Measurements from ENCODE around the gene MGARP. TPM values are rescaled to one million over a fixed set of nuclear protein-coding genes. Genes with fewer than 3 reads are reported as not detected.
"Not testable (repeated sequence)": the region's sequence is repeated elsewhere in the genome, so short reads cannot be mapped to it uniquely, and the experiment has no call there.

The MGARP gene
- 0.22 TPM in 1 of 2 replicates, not detected in the other for total RNA-seq
- long read RNA-seq: 0 reads

DNA sequence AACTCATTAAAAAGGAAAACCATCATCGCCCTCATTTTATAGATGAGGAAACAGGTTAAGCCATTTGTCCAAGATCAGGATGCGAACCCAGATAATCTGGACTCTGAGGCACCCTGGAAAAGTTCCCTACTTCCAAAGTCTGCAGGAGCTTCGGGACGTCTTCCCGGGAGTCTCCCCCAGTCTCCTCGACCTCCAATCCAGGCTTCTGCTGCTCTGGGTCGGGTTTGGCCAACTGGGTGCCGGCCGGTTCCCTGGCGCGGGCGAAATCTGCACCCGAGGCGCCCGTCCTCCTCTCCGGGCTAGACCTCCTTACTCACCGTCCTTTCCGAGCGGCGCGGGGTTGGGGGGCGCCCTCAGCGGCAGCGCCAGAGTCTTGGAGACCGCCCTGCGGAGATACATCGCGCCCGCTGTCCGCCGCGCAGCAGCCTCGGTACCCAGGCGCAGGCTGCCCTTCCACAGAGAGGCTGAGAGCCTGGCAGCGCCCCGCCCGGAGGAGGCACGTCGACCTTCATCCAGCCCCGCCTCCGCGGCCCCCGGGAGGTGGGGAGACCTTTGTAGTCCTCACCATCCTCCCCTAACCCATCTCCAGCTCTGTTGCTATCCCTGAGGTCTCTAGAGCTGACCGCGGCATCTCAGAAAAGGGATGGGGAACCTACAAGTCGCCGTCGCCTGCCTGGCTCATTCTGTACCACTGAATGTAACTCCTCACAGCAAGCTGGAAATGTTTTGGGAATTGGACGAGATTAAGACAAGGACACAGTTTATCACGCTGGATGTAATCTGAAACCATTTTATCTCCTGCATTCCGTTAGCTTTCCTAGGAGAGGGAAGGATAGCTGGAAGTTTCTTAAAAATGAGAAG is at the start of gene MGARP:
MGARP (minus strand) TSS at position 466 of the 861 bp plus-strand sequence; CDS start at position 399, 67 bp downstream.
- Mint-ChIP-seq H3K4me3 (ENCODE audit: low read depth) (peak within 1 kb of the TSS; percentile 62), H3K4me1 (ENCODE audit: low read depth) (peaks cover 3% of the 10 kb centered on the region), H3K9me3 (ENCODE audit: low read depth) (peaks cover 4% of the 10 kb centered on the region), H3K36me3 (ENCODE audit: insufficient read depth) (peaks cover 4% of the 10 kb centered on the region), H3K27ac (no peak within 1 kb of the TSS), H3K27me3 (peaks cover 55% of the 10 kb centered on the region)
- peak; percentile 11 for DNase-seq (ENCODE audit: low spot score, unreplicated experiment)
- TF ChIP-seq, protein P1, sequence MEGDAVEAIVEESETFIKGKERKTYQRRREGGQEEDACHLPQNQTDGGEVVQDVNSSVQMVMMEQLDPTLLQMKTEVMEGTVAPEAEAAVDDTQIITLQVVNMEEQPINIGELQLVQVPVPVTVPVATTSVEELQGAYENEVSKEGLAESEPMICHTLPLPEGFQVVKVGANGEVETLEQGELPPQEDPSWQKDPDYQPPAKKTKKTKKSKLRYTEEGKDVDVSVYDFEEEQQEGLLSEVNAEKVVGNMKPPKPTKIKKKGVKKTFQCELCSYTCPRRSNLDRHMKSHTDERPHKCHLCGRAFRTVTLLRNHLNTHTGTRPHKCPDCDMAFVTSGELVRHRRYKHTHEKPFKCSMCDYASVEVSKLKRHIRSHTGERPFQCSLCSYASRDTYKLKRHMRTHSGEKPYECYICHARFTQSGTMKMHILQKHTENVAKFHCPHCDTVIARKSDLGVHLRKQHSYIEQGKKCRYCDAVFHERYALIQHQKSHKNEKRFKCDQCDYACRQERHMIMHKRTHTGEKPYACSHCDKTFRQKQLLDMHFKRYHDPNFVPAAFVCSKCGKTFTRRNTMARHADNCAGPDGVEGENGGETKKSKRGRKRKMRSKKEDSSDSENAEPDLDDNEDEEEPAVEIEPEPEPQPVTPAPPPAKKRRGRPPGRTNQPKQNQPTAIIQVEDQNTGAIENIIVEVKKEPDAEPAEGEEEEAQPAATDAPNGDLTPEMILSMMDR (IDR thresholded peaks at IDR 0.05; ENCODE audit: unreplicated experiment): no peak

DNA sequence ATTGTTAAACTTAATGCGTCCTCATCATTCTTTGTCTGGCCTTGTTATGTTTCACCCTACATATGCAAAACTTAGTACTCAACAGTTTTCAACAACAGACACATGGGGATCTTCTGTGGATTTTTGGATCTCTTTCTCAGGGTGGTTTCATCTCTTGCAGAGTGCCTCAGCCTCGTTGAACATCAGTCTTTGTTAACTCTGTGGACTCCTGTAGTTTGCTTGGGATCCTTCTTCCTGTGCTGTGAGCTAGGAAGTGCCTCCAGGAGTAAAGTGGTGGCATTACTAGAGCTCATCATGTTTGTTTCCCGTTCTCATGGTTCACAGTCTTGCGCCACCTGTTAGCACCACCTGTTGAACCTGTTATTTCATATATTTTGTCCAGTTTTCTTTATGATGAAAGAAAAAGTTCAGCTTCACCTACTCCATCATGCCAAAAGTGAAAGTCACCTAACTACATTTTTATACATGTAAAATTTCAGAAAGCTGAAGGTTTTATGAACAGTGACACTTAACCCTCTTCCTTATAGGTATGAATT is 49.7 kb upstream of the MGARP start:
- Mint-ChIP-seq H3K9me3 (ENCODE audit: low read depth) (no peaks in the 10 kb centered on the region), H3K27ac (no peak overlapping the region), H3K4me3 (ENCODE audit: low read depth) (no peak overlapping the region), H3K27me3 (no peaks in the 10 kb centered on the region), H3K4me1 (ENCODE audit: low read depth) (peaks cover 3% of the 10 kb centered on the region), H3K36me3 (ENCODE audit: insufficient read depth) (peaks cover 13% of the 10 kb centered on the region)
- TF ChIP-seq, protein P1 (IDR thresholded peaks at IDR 0.05; ENCODE audit: unreplicated experiment): no peak
- no peak for DNase-seq (ENCODE audit: low spot score, unreplicated experiment)

DNA sequence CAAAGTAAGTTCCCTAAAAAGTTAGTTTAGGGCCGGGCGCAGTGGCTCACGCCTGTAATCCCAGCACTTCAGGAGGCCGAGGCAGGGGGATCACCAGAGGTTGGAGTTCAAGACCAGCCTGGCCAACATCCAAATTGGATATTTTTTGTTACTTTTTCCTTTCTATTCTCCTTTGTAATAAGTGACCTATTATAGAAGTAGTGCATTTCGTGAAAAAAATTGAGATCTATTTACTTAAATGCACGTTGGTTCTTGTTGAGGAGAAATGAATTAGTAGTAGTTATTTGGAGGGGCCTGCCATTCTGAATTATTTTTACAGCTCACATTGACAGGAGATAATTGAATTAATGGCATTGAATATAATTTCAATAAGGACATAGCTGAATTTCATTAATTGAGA is 44.6 kb upstream of the MGARP start:
- peaks cover 16% of the 10 kb centered on the region for H3K36me3 Mint-ChIP-seq (ENCODE audit: insufficient read depth)
- H3K4me1 Mint-ChIP-seq (ENCODE audit: low read depth): peaks cover 1% of the 10 kb centered on the region
- H3K9me3 Mint-ChIP-seq (ENCODE audit: low read depth): peaks cover 12% of the 10 kb centered on the region
- TF ChIP-seq, protein P1 (IDR thresholded peaks at IDR 0.05; ENCODE audit: unreplicated experiment): no peak
- peak overlapping the region; percentile 82 for H3K27ac Mint-ChIP-seq
- no peak overlapping the region for H3K4me3 Mint-ChIP-seq (ENCODE audit: low read depth)
- no peaks in the 10 kb centered on the region for H3K27me3 Mint-ChIP-seq
- DNase-seq (ENCODE audit: low spot score, unreplicated experiment): no peak

DNA sequence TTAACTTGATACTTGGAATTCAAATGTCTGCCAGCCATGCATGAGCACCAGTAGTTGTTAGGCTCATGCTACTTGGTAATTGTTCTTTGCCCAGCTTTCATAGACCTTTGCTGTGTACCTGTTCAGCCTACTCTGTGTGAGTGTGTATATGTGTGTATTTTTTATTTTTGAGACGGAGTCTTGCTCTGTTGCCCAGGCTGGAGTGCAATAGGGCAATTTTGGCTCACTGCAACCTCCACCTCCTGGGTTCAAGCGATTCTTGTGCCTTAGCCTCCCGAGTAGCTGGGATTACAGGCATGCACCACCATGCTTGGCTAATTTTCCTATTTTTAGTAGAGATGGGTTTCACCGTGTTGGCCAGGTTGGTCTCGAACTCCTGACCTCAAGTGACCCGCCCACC is 42.5 kb upstream of the MGARP start:
- H3K27ac Mint-ChIP-seq; H3K4me3 Mint-ChIP-seq (ENCODE audit: low read depth); H3K4me1 Mint-ChIP-seq (ENCODE audit: low read depth); DNase-seq (ENCODE audit: low spot score, unreplicated experiment); H3K27me3 Mint-ChIP-seq: not testable (repeated sequence)
- Mint-ChIP-seq H3K9me3 (ENCODE audit: low read depth) (peaks cover 12% of the 10 kb centered on the region), H3K36me3 (ENCODE audit: insufficient read depth) (peaks cover 11% of the 10 kb centered on the region)

DNA sequence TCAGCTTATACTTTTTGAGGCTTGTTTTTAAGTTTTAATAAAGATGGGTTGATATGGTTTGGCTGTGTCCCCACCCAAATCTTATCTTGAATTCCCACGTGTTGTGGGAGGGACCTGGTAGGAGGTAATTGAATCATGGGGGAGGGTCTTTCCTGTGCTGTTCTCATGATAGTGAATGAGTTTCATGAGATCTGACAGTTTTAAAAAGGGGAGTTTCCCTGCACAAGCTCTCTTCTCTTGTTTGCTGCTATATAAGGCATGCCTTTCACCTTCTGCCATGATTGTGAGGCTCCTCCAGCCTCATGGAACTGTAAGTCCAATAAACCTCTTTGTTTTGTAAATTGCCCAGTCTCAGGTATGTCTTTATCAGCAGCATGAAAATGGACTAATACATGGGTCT is 42.0 kb upstream of the MGARP start:
- H3K27me3 Mint-ChIP-seq; H3K4me3 Mint-ChIP-seq (ENCODE audit: low read depth); H3K27ac Mint-ChIP-seq; H3K4me1 Mint-ChIP-seq (ENCODE audit: low read depth); DNase-seq (ENCODE audit: low spot score, unreplicated experiment): not testable (repeated sequence)
- Mint-ChIP-seq H3K9me3 (ENCODE audit: low read depth) (peaks cover 12% of the 10 kb centered on the region), H3K36me3 (ENCODE audit: insufficient read depth) (peaks cover 11% of the 10 kb centered on the region)

DNA sequence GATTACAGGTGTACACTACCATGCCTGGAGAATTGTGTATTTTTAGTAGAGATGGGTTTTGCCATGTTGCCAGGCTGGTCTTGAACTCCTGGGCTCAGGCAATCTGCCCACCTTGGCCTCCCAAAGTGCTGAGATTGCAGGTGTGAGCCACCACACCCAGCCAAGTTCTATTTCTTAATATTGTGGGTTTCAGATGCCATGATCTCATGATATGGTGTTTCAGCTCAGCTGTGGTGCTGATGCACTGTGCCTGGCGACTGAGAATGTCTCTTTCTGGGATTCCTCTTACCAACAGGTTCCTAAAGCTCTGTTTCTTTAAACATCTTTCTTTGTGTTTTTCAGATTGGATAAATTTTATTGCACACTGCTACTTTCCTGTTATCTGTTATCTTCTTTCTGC is 39.5 kb upstream of the MGARP start:
- Mint-ChIP-seq H3K27me3 (no peaks in the 10 kb centered on the region), H3K27ac (no peak overlapping the region), H3K36me3 (ENCODE audit: insufficient read depth) (peaks cover 14% of the 10 kb centered on the region), H3K4me1 (ENCODE audit: low read depth) (peaks cover 3% of the 10 kb centered on the region), H3K9me3 (ENCODE audit: low read depth) (peaks cover 12% of the 10 kb centered on the region), H3K4me3 (ENCODE audit: low read depth) (no peak overlapping the region)
- no peak for DNase-seq (ENCODE audit: low spot score, unreplicated experiment)
- TF ChIP-seq, protein P1 (IDR thresholded peaks at IDR 0.05; ENCODE audit: unreplicated experiment): no peak
